ENCODE results near the gene SAMD9. TPM values are rescaled to one million over a fixed set of nuclear protein-coding genes. Genes with fewer than 3 reads are reported as not detected.

Gene SAMD9
- total and polyA plus RNA-seq, 2 experiments from 2014 or later, result 0.17 TPM; not detected in 1

Other genes starting within 250 kb of the SAMD9 start
- gene SAMD9L, start 30.4 kb upstream of the SAMD9 start, total RNA-seq (2014; rRNA removed; shearing (Covaris generic)), result not detected in 2 replicates
- gene SAMD9L, start 30.4 kb upstream of the SAMD9 start, polyA plus RNA-seq (2016; fragmentation: Nextera tagmentation; extraction: Ambion mirVana), result not detected in 2 replicates
- not detected in 2 replicates for gene HEPACAM2, start 108.5 kb upstream of the SAMD9 start, total RNA-seq (2014; rRNA removed; shearing (Covaris generic))
- gene HEPACAM2, start 108.5 kb upstream of the SAMD9 start, polyA plus RNA-seq (2016; fragmentation: Nextera tagmentation; extraction: Ambion mirVana), result not detected in 2 replicates
- 12.3 and 20.5 TPM in 2 replicates for gene VPS50, start 114.4 kb upstream of the SAMD9 start, total RNA-seq (2014; rRNA removed; shearing (Covaris generic))
- 3.2 and 4.3 TPM in 2 replicates for gene VPS50, start 114.4 kb upstream of the SAMD9 start, polyA plus RNA-seq (2016; fragmentation: Nextera tagmentation; extraction: Ambion mirVana)